Breast epithelium (tissue), 3 donors: ENCODE measurements around the gene VANGL2.

ENCODE experiments used
- CTCF ChIP-seq, 3 donors: fragments of 450-650 bp; IDR thresholded peaks; one replicate each; pipeline ENCODE4 v1.5.1; 2016 to 2017; ENCODE audit warnings: antibody characterized with exemption in 3 of 3, mild to moderate bottlenecking in 3 of 3, moderate library complexity in 3 of 3
- POLR2A ChIP-seq: fragments of 450-650 bp; IDR thresholded peaks from one replicate; pipeline ENCODE4 v1.6.1; 2016; ENCODE audit warnings: antibody characterized with exemption, mild to moderate bottlenecking, moderate library complexity
- POLR2AphosphoS5 ChIP-seq, 3 donors: sonication (generic); formaldehyde crosslinking; IDR thresholded peaks; one replicate each; pipeline ENCODE4 v1.6.1; 2017; ENCODE audit warnings: antibody characterized with exemption in 3 of 3

GRCh38 chr1:160455153-160455517, 54.8 kb downstream of the VANGL2 start:
- TF ChIP-seq POLR2AphosphoS5 (IDR thresholded peaks at IDR 0.05) (no peak), POLR2A (no peak), CTCF (IDR thresholded peaks at IDR 0.05) (no peak)
